Measurements from ENCODE around the gene GRK1.
"Not testable (repeated sequence)": the region's sequence is repeated elsewhere in the genome, so short reads cannot be mapped to it uniquely, and the experiment has no call there.

The GRK1 gene

GRCh38 chr13:113742445-113743120 is 75.6 kb downstream of the GRK1 start:
- ChIA-PET POLR2A (no interaction called here), CTCF (no interaction called here)
- no peak for TF ChIP-seq CTCF (IDR thresholded peaks at IDR 0.05; ENCODE audit: control extremely low read depth, extremely low read depth, low read depth, missing control alignments)
- no peak for DNase-seq (ENCODE audit: extremely low spot score)

GRCh38 chr13:113743366-113744195 is 76.6 kb downstream of the GRK1 start:
- POLR2A ChIA-PET: no interaction called here
- no peak for TF ChIP-seq CTCF (IDR thresholded peaks at IDR 0.05; ENCODE audit: control extremely low read depth, extremely low read depth, low read depth, missing control alignments)
- DNase-seq (ENCODE audit: extremely low spot score): no peak
- CTCF ChIA-PET: no interaction called here

- ChIA-PET POLR2A (no interaction called here), CTCF (interaction anchor here (1.0 kb wide), 1 partner anchor 10 kb away, joined by 3 read pairs; no protein-coding TSS in a partner anchor)
- DNase-seq (ENCODE audit: extremely low spot score): no peak
- TF ChIP-seq CTCF (IDR thresholded peaks at IDR 0.05; ENCODE audit: control extremely low read depth, extremely low read depth, low read depth, missing control alignments): no peak
Observed at GRCh38 chr13:113744197-113745000, 77.4 kb downstream of the GRK1 start.

- TF ChIP-seq CTCF (IDR thresholded peaks at IDR 0.05; ENCODE audit: control extremely low read depth, extremely low read depth, low read depth, missing control alignments): no peak
- DNase-seq (ENCODE audit: extremely low spot score): no peak
- POLR2A ChIA-PET: no interaction called here
- CTCF ChIA-PET: interaction anchor here (1.0 kb wide), 1 partner anchor 9 kb away, joined by 3 read pairs; no protein-coding TSS in a partner anchor
Observed at GRCh38 chr13:113745059-113745458, 78.0 kb downstream of the GRK1 start.

- CTCF ChIA-PET: interaction anchor here (1.0 kb wide), 1 partner anchor 9 kb away, joined by 3 read pairs; no protein-coding TSS in a partner anchor
- DNase-seq (ENCODE audit: extremely low spot score); POLR2A ChIA-PET: not testable (repeated sequence)
Observed at GRCh38 chr13:113745500-113746142, 78.6 kb downstream of the GRK1 start.

- CTCF ChIA-PET: no interaction called here
- no peak for TF ChIP-seq CTCF (IDR thresholded peaks at IDR 0.05; ENCODE audit: control extremely low read depth, extremely low read depth, low read depth, missing control alignments)
- POLR2A ChIA-PET: no interaction called here
- DNase-seq (ENCODE audit: extremely low spot score): no peak
Observed at GRCh38 chr13:113746143-113746525, 79.1 kb downstream of the GRK1 start.
